K562 (cell line): Measurements from ENCODE around the gene ZMIZ1. TPM values are rescaled to one million over a fixed set of nuclear protein-coding genes. Genes with fewer than 3 reads are reported as not detected.

Source experiments
- CBX5 ChIP-seq: IDR thresholded peaks from 2 replicates; pipeline ENCODE4 v1.6.1; 2014; ENCODE audit warnings: low read depth, borderline replicate concordance
- HIVEP1 ChIP-seq: fragments of 250-450 bp; sonication (Bioruptor Pico); IDR thresholded peaks from 2 replicates; pipeline ENCODE4 v1.4.0; 2020; ENCODE audit warnings: mild to moderate bottlenecking
- RFX7 ChIP-seq: fragments of 250-450 bp; sonication (Bioruptor Pico); IDR thresholded peaks from 2 replicates; pipeline ENCODE4 v1.5.1; 2021; ENCODE audit warnings: mild to moderate bottlenecking
- ZC3H11A ChIP-seq: IDR thresholded peaks from 2 replicates; pipeline ENCODE4 v1.6.1; 2012; ENCODE audit warnings: low read depth, low read length, improper control_type of control experiment
- polyA plus RNA-seq, 8 experiments: library from polyadenylated mRNA; depleted of rRNA in 4 of 8; stranded (reverse) in 5 of 8; unstranded in 3 of 8; fragments of >200 nt; fragmentation: Nextera tagmentation in 2 of 8; fragmentation: Illumina TruSeq in 1 of 8; extraction: Ambion mirVana in 2 of 8; extraction: Trizol in 1 of 8; gene quantifications; 2 replicates each; pipeline versions ENCODE4 v1.2.1 to v1.2.3, GENCODE V29; 2011 to 2014; ENCODE audit warnings: inconsistent platforms in 1 of 8, missing spikeins in 1 of 8
- total RNA-seq, 7 experiments: library from RNA; depleted of rRNA in 6 of 7; stranded (reverse); fragments of >200 nt in 6 of 7; fragmentation: Illumina TruSeq in 2 of 7; extraction: Trizol in 2 of 7; gene quantifications; 2 replicates each; pipeline versions ENCODE4 v1.2.1 to v1.2.3, GENCODE V29; 2011 to 2021; ENCODE audit warnings: low replicate concordance in 1 of 7
- TF ChIP-seq, protein P1 (sequence below): sonication (generic); formaldehyde crosslinking; IDR thresholded peaks from 2 replicates; pipeline ENCODE4 v1.4.0; 2020; ENCODE audit warnings: mild to moderate bottlenecking, missing genetic modification reagents
- TF ChIP-seq, protein P2 (sequence below), 3 experiments: fragments of 200-800 bp in 1 of 3; fragments of 250-450 bp in 1 of 3; fragments of 450-650 bp in 1 of 3; sonication (Bioruptor Pico) in 1 of 3; sonication (Bioruptor generic) in 1 of 3; formaldehyde crosslinking in 1 of 3; IDR thresholded peaks; 2 replicates each; pipeline versions ENCODE4 v1.6.1 to v1.8.0; 2016 to 2022; ENCODE audit warnings: mild to moderate bottlenecking in 2 of 3, missing genetic modification characterization in 2 of 3, missing compliant biosample characterization in 1 of 3, moderate library complexity in 1 of 3

ZMIZ1 gene
- total and polyA plus RNA-seq, 9 of the 15 experiments (the other 6 are each of a cell fraction or from before 2014, with no cell fraction given): 1.0 to 37.3 (median 4.3) TPM

DNA sequence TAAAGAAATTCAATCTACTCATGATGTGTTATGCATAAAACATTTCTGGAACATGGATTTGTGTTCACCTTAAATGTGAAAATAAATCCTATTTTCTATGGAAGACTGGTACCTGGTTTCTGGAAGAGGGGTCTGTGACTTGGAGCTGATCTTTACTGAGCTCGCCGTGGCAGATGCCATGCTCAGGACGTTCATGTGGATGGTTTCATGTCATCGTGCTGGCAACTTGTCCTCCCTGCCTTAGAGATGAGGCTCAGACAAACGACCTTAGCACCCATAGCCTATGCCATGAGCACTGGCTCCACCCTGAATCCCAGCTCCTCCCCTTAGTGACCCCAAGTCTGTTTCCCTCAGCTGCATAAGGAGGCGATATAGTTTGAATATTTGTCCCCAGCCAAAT, 285.8 kb downstream of the ZMIZ1 start (continued):
- TF ChIP-seq ZC3H11A: no peak
- TF ChIP-seq CBX5: no peak
- TF ChIP-seq, protein P1, sequence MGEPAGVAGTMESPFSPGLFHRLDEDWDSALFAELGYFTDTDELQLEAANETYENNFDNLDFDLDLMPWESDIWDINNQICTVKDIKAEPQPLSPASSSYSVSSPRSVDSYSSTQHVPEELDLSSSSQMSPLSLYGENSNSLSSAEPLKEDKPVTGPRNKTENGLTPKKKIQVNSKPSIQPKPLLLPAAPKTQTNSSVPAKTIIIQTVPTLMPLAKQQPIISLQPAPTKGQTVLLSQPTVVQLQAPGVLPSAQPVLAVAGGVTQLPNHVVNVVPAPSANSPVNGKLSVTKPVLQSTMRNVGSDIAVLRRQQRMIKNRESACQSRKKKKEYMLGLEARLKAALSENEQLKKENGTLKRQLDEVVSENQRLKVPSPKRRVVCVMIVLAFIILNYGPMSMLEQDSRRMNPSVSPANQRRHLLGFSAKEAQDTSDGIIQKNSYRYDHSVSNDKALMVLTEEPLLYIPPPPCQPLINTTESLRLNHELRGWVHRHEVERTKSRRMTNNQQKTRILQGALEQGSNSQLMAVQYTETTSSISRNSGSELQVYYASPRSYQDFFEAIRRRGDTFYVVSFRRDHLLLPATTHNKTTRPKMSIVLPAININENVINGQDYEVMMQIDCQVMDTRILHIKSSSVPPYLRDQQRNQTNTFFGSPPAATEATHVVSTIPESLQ (CRISPR knock-in tag): no peak
- TF ChIP-seq RFX7 (CRISPR knock-in tag): no peak
- no peak for TF ChIP-seq HIVEP1 (CRISPR knock-in tag)
- TF ChIP-seq, protein P2, sequence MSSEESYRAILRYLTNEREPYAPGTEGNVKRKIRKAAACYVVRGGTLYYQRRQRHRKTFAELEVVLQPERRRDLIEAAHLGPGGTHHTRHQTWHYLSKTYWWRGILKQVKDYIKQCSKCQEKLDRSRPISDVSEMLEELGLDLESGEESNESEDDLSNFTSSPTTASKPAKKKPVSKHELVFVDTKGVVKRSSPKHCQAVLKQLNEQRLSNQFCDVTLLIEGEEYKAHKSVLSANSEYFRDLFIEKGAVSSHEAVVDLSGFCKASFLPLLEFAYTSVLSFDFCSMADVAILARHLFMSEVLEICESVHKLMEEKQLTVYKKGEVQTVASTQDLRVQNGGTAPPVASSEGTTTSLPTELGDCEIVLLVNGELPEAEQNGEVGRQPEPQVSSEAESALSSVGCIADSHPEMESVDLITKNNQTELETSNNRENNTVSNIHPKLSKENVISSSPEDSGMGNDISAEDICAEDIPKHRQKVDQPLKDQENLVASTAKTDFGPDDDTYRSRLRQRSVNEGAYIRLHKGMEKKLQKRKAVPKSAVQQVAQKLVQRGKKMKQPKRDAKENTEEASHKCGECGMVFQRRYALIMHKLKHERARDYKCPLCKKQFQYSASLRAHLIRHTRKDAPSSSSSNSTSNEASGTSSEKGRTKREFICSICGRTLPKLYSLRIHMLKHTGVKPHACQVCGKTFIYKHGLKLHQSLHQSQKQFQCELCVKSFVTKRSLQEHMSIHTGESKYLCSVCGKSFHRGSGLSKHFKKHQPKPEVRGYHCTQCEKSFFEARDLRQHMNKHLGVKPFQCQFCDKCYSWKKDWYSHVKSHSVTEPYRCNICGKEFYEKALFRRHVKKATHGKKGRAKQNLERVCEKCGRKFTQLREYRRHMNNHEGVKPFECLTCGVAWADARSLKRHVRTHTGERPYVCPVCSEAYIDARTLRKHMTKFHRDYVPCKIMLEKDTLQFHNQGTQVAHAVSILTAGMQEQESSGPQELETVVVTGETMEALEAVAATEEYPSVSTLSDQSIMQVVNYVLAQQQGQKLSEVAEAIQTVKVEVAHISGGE (CRISPR knock-in tag; IDR thresholded peaks at IDR 0.05): no peak
